SHP77 (cell line): ENCODE data around the gene DSCAM.

Experiments used
- DNase-seq, 2 experiments: peaks; one replicate each; lab custom pipeline; 2025; lab: John Stamatoyannopoulos, UW

The DSCAM gene

DNA sequence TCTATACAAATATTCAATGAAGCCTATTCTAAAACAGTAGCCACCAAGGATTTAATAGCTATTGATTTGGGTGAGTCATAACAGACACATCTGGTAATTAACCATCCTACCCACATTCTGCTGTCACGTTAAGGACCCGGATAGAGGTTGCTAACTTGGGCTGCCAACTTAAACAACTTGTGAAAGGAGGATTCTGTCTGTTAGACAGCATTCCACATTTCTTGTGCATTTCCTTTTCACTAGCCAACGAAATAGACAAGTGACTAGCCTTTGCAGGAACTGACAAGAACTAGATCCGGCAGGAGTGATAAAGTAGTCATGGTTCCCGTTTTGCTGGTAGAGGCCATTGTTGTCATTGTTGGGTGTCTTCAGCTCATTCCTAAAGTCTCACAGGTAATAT is 9.5 kb downstream of the DSCAM start:
- DNase-seq = no peak

GRCh38 chr21:40835184-40835694 is 11.7 kb downstream of the DSCAM start:
- no peak for DNase-seq

- no peak for DNase-seq
These were observed 13.8 kb downstream of the DSCAM start for GRCh38 chr21:40833184-40833583.

DNA sequence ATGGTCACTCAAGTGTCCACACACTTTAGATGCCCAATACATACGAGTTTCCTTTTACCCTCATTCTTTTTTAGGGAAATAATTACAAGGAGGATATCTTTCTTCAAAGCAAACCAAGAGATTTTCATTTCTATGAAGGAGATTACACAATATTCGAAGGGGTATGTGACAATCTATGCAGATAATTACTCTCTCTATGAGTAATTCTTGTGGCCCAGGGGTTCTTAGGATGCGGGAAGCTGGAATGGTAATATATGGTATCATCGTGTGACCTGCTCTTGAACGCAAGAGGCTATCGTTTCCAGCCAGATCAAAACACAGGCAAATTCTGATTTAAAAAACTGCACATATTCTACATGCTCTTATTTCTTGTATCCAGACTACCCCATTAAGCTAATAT is 14.6 kb downstream of the DSCAM start:
- DNase-seq = no peak

GRCh38 chr21:40830836-40831235 is 16.1 kb downstream of the DSCAM start:
- no peak for DNase-seq

GRCh38 chr21:40829791-40830190 is 17.2 kb downstream of the DSCAM start:
- DNase-seq = no peak

- DNase-seq = no peak
These were observed 17.6 kb downstream of the DSCAM start for GRCh38 chr21:40829308-40829707.

DNA sequence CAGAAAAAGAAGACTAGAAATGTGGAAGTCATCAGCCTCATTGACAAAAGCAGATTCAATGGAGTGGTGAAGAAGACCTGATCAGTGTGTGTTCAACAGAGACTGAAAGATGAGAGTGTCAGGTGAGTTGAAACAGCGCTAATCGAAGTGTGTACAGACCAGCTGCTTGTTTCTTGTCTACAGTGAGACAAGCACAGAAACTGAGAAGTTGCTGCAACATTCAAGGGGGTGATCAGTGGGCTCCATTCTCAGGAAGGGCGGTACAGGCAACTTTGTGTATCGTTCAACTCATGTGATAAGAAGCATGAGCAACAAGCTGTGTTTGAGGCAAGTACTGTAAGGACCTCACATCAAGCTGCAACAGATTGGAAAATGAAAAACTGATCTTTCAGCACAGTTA is 19.4 kb downstream of the DSCAM start:
- DNase-seq = no peak

GRCh38 chr21:40819071-40819900 is 27.7 kb downstream of the DSCAM start:
- no peak for DNase-seq

DNA sequence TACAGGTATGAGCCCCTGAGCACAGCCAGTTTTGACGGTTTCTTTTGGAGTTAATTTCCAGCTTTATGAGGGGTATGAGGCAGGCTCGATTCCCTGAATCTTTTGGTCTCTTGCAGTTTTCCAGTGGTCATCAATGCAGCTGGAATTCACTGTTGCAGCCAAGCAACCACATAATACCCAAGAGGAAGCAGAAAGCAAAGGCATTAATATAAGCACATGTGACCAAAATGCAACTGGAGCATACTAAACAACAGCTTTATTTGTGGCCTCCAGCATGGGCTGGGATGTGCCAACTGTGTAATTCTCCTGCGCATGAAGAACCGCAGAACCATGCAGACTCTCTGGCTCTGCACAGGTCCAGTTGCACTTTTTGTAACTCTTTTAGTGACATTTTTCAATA is 33.0 kb downstream of the DSCAM start:
- DNase-seq = no peak

GRCh38 chr21:40809673-40810197 is 37.2 kb downstream of the DSCAM start:
- no peak for DNase-seq

DNA sequence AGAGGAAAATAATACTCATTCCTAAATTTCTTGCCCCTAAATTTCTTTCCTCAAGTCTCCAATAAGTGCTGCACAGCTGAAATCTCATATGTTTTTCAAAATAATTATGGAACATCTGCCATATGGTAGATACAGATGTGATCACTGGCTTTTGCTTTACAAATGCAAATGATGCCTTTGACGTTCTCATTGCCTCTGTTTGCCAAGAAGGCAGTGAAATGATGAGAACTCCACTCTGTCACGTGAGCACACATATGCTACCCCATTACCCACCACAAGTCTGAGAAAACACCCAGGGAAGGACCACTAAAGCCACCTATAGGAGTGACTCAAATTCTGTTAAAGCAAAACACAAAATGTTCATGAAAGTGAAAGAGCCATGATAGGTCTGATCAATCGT is 43.9 kb downstream of the DSCAM start:
- no peak for DNase-seq

- DNase-seq = no peak
These were observed 46.8 kb downstream of the DSCAM start for GRCh38 chr21:40800126-40800525.

DNA sequence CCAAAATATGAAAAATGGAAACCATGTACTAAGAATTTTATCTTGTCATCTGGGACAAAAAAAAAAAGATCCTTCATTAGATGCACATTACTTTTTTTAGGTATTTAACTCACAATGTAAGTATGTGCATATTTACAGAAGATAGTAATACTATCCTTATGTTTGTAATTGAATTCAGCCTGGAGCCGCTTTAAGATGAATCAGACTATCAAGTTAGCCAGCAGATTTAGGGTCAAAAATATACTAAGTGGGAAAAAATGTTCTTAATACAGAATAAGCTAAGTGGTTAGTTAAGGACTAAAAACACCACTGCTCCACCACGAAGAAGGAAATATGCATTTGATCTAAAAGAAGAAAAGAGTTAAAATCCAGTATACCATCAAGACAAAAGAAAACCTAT is 49.1 kb downstream of the DSCAM start:
- no peak for DNase-seq

- DNase-seq = no peak
These were observed 49.5 kb downstream of the DSCAM start for GRCh38 chr21:40797410-40797809.

DNA sequence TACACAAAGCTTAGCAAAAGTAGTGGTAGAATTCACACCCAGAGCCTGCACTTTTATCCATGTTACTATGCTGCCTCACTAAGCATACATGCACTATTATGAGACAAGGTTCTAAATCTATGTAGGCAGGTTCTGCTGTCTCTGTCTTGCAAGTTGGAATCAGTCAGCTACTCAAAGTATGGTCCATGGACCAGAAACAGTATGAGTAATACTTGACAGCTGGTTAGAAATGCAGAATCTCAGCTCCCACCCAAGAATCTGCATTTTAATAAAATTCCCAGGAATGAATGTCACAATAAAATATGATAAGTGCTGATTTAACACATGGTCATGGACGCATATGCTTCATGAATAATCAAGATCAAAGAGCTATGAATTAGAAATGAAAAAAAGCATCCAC is 50.5 kb downstream of the DSCAM start:
- DNase-seq = no peak

DNA sequence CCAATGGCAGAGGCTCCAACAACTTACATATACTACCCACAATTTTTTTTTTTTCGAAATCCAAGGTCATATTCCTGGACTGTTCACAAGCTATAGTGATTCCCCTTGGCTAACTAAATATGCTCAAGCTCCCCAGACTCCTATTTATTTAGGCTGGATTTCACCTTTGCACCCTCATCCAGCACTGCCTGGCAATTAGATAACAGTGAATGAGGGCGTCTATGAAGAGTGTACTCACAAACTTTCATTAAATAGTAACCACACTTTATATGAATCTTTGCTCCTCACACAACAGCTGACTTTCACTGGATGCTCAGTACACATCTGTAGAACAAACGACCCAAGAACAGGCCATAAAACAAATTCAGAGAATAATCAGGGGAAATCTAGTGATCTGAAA is 51.6 kb downstream of the DSCAM start:
- no peak for DNase-seq

DNA sequence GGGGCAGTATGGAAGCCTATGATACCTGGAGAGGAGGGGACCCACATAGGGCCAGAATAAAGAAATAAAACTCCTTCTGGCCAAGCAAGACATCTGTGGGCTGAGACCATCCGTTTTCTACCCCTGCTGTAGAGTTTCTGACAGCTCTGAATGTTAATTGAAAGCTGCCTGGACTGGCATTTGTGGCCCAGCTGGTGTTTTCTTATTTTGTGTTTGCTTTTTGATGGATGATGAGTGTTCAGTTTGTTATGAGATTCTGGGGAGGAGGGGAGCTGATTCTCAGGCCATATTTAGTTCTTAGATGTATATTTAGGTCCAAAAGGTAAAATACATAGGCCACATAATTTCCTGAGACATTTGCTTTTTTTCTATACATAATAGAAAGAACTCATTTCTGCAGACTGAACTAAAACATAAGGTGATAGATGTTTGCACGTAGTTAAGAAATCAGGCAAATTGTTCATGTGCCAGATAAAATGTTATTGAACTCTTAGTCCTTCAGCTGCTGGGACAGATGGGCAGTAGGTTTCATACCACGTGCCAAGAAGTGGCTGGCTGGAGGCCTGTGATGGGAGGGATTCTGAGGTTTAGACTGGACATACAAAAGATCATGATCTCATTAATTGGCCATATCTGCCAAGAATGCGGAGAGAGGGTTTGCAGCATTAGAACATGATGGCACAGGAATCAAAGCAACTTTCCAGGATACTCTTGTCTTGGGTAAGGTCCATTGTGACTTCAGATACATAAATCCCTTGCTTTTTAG is 54.1 kb downstream of the DSCAM start:
- no peak for DNase-seq

GRCh38 chr21:40788635-40789034 is 58.3 kb downstream of the DSCAM start:
- DNase-seq = no peak

- DNase-seq = no peak
These were observed 63.6 kb downstream of the DSCAM start for GRCh38 chr21:40783404-40783803.

- DNase-seq = no peak
These were observed 76.4 kb downstream of the DSCAM start for GRCh38 chr21:40770435-40771055.

- DNase-seq = no peak
These were observed 77.7 kb downstream of the DSCAM start for GRCh38 chr21:40769231-40769630.

DNA sequence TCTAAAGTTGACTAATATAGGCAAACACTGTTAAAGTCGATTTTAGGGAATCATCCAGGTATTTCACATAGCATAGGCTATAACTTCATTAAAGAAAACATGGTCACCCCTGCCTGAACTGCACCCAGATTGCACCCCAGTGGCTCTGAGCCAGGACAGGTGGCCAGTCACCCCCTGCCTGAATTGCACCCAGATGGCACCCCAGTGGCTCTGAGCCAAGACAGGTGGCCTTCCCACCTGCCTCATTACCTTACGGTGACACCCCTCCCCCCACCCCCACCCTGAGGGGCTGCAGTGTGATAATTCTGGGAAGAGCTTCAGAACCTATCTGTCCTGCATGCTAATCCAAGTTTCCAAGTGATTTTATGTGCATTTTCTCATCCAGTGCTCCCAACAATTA is 78.9 kb downstream of the DSCAM start:
- no peak for DNase-seq
